ENCODE results near the gene PWWP2A. TPM values are rescaled to one million over a fixed set of nuclear protein-coding genes. Genes with fewer than 3 reads are reported as not detected.

PWWP2A gene
- total and polyA plus RNA-seq, 10 of the 15 experiments (the other 5 are each of a cell fraction or from before 2014, with no cell fraction given), result 5.7 to 26.1 (median 17.7) TPM

DNA sequence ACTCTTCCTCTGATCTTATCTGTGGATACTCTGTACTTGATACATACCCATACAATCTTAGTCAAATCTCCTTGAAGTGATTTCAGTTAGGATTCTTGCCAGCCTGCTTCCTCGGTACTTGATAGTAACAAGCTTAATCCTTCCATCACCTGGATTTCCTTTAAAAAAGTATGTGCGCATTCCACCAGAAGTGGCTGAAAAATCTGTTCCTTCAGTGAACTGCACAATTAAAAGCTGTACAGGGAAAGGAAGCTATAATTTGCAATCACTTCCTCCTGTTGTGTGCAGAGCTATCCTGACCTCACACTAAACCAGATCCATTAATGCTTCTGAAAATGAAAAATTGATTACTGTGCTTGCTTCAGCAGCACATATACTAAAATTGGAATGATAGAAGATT lies 47.3 kb downstream of the PWWP2A start:
- POLR2A ChIA-PET, result interaction anchor here (1.0 kb wide), 1 partner anchor 74 kb away, joined by 4 read pairs; no protein-coding TSS in a partner anchor
- no peaks in the 10 kb centered on the region for H4K20me1 ChIP-seq (ENCODE audit: control insufficient read depth, insufficient read depth)
- no peak overlapping the region for H3K4me3 ChIP-seq
- WGBS (ENCODE audit: insufficient coverage, insufficient replicate concordance, low lambda C conversion rate, missing lambda C conversion rate), result 100% methylated on average over 2 of the region's 2 CpGs
- BruUV-seq (replicated peaks), result no TSS peak
- SMC1A ChIA-PET (ENCODE audit: uncharacterized antibody, unreplicated experiment), result interaction anchor here (4.6 kb wide), 1 partner anchor 9 kb away, joined by 21 read pairs; no protein-coding TSS in a partner anchor
- ATAC-seq (no peak), DNase-seq (ENCODE audit: low read depth, low spot score) (no peak), FAIRE-seq (no peak)
- H3K27ac ChIP-seq (ENCODE audit: control insufficient read depth, insufficient read depth), result no peak overlapping the region
- H3K36me3 ChIP-seq (ENCODE audit: control insufficient read depth in 2 of 2, insufficient read depth in 2 of 2, low read length in 1 of 2), result no peaks in the 10 kb centered on the region
- in situ Hi-C loops (cut with MboI), result loop anchor here (10.0 kb wide), 1 partner anchor 273 kb away; no protein-coding TSS in a partner anchor
- H2AFZ ChIP-seq (ENCODE audit: control insufficient read depth, low read depth, low read length), result no peak overlapping the region
- CTCF ChIA-PET, result interaction anchor here (1.1 to 3.4 kb wide), 4 partner anchors 9 to 273 kb away, joined by 3 to 18 read pairs (median 4); no protein-coding TSS in a partner anchor
- no peaks in the 10 kb centered on the region for H3K79me2 ChIP-seq (ENCODE audit: control insufficient read depth, insufficient read depth, low read length)
- no peak for TF ChIP-seq ZNF384 (IDR thresholded peaks at IDR 0.05; ENCODE audit: borderline replicate concordance, low read depth, low read length)
- TF ChIP-seq ESRRA (IDR thresholded peaks at IDR 0.05; ENCODE audit: low read length), result no peak
- no peak for TF ChIP-seq TCF3 (IDR thresholded peaks at IDR 0.05; ENCODE audit: borderline replicate concordance, insufficient read depth, low read depth, low read length)
- no peaks in the 10 kb centered on the region for H3K9me3 ChIP-seq (replicated peaks; ENCODE audit: control insufficient read depth, insufficient read depth, low read length)
- RAD21 ChIA-PET (ENCODE audit: unreplicated experiment), result interaction anchor here (2.0 kb wide), 1 partner anchor 9 kb away, joined by 9 read pairs; no protein-coding TSS in a partner anchor
- no peaks in the 10 kb centered on the region for H3K4me1 ChIP-seq (ENCODE audit: control insufficient read depth, insufficient read depth, low read length)
- intact Hi-C loops (cut with micrococcal nuclease; ENCODE audit: unreplicated experiment), result no loop called here
- H3K4me2 ChIP-seq (ENCODE audit: control insufficient read depth, insufficient read depth), result no peak overlapping the region
- H3K27me3 ChIP-seq (replicated peaks in 1 of 2; ENCODE audit: control insufficient read depth in 2 of 2, insufficient read depth in 2 of 2, low read length in 1 of 2), result no peaks in the 10 kb centered on the region
- H3K9ac ChIP-seq (ENCODE audit: control insufficient read depth, insufficient read depth, low read length), result no peak overlapping the region

GRCh38 chr5:160071516-160071915 lies 47.7 kb downstream of the PWWP2A start:
- DNase-seq (ENCODE audit: low read depth, low spot score) (no peak), FAIRE-seq (no peak), ATAC-seq (no peak)
- Histone ChIP-seq H3K27ac (ENCODE audit: control insufficient read depth, insufficient read depth) (no peak overlapping the region), H3K9ac (ENCODE audit: control insufficient read depth, insufficient read depth, low read length) (no peak overlapping the region), H3K27me3 (replicated peaks in 1 of 2; ENCODE audit: control insufficient read depth in 2 of 2, insufficient read depth in 2 of 2, low read length in 1 of 2) (no peaks in the 10 kb centered on the region), H3K79me2 (ENCODE audit: control insufficient read depth, insufficient read depth, low read length) (no peaks in the 10 kb centered on the region), H3K36me3 (ENCODE audit: control insufficient read depth in 2 of 2, insufficient read depth in 2 of 2, low read length in 1 of 2) (no peaks in the 10 kb centered on the region), H3K4me1 (ENCODE audit: control insufficient read depth, insufficient read depth, low read length) (no peaks in the 10 kb centered on the region), H4K20me1 (ENCODE audit: control insufficient read depth, insufficient read depth) (no peaks in the 10 kb centered on the region), H3K9me3 (replicated peaks; ENCODE audit: control insufficient read depth, insufficient read depth, low read length) (no peaks in the 10 kb centered on the region), H2AFZ (ENCODE audit: control insufficient read depth, low read depth, low read length) (no peak overlapping the region), H3K4me3 (no peak overlapping the region), H3K4me2 (ENCODE audit: control insufficient read depth, insufficient read depth) (no peak overlapping the region)
- RAD21 ChIA-PET (ENCODE audit: unreplicated experiment), result interaction anchor here (2.0 kb wide), 1 partner anchor 9 kb away, joined by 9 read pairs; no protein-coding TSS in a partner anchor
- SMC1A ChIA-PET (ENCODE audit: uncharacterized antibody, unreplicated experiment), result interaction anchor here (0.9 to 4.6 kb wide), 2 partner anchors 9 to 11 kb away, joined by 3 to 21 read pairs; no protein-coding TSS in a partner anchor
- in situ Hi-C loops (cut with MboI) (loop anchor here (10.0 kb wide), 1 partner anchor 273 kb away; no protein-coding TSS in a partner anchor), intact Hi-C loops (cut with micrococcal nuclease; ENCODE audit: unreplicated experiment) (no loop called here)
- POLR2A ChIA-PET, result interaction anchor here (1.0 kb wide), 1 partner anchor 74 kb away, joined by 4 read pairs; no protein-coding TSS in a partner anchor
- CTCF ChIA-PET, result interaction anchor here (1.1 to 3.4 kb wide), 3 partner anchors 10 to 274 kb away, joined by 3 to 18 read pairs (median 5); no protein-coding TSS in a partner anchor
- WGBS (ENCODE audit: insufficient coverage, insufficient replicate concordance, low lambda C conversion rate, missing lambda C conversion rate), result 70% methylated on average over 8 of the region's 8 CpGs
- no TSS peak for BruUV-seq (replicated peaks)
- TF ChIP-seq E2F4 (IDR thresholded peaks at IDR 0.05; ENCODE audit: low read depth, low read length), result no peak
- TF ChIP-seq, protein P1, sequence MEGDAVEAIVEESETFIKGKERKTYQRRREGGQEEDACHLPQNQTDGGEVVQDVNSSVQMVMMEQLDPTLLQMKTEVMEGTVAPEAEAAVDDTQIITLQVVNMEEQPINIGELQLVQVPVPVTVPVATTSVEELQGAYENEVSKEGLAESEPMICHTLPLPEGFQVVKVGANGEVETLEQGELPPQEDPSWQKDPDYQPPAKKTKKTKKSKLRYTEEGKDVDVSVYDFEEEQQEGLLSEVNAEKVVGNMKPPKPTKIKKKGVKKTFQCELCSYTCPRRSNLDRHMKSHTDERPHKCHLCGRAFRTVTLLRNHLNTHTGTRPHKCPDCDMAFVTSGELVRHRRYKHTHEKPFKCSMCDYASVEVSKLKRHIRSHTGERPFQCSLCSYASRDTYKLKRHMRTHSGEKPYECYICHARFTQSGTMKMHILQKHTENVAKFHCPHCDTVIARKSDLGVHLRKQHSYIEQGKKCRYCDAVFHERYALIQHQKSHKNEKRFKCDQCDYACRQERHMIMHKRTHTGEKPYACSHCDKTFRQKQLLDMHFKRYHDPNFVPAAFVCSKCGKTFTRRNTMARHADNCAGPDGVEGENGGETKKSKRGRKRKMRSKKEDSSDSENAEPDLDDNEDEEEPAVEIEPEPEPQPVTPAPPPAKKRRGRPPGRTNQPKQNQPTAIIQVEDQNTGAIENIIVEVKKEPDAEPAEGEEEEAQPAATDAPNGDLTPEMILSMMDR (IDR thresholded peaks at IDR 0.05 in 2 of 3, conservative IDR thresholded peaks at IDR 0.05 in 1 of 3; ENCODE audit: control insufficient read depth in 2 of 3, extremely low read depth in 1 of 3, insufficient read depth in 1 of 3, low read depth in 3 of 3, low read length in 3 of 3), result no peak
- TF ChIP-seq HSF1 (IDR thresholded peaks at IDR 0.05; ENCODE audit: low read depth, low read length), result no peak
- TF ChIP-seq, protein P2, sequence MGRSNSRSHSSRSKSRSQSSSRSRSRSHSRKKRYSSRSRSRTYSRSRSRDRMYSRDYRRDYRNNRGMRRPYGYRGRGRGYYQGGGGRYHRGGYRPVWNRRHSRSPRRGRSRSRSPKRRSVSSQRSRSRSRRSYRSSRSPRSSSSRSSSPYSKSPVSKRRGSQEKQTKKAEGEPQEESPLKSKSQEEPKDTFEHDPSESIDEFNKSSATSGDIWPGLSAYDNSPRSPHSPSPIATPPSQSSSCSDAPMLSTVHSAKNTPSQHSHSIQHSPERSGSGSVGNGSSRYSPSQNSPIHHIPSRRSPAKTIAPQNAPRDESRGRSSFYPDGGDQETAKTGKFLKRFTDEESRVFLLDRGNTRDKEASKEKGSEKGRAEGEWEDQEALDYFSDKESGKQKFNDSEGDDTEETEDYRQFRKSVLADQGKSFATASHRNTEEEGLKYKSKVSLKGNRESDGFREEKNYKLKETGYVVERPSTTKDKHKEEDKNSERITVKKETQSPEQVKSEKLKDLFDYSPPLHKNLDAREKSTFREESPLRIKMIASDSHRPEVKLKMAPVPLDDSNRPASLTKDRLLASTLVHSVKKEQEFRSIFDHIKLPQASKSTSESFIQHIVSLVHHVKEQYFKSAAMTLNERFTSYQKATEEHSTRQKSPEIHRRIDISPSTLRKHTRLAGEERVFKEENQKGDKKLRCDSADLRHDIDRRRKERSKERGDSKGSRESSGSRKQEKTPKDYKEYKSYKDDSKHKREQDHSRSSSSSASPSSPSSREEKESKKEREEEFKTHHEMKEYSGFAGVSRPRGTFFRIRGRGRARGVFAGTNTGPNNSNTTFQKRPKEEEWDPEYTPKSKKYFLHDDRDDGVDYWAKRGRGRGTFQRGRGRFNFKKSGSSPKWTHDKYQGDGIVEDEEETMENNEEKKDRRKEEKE (IDR thresholded peaks at IDR 0.05), result no peak
- TF ChIP-seq NR2F1 (conservative IDR thresholded peaks at IDR 0.05), result no peak

Data from GM12878 (cell line).